Heart right ventricle (tissue), 16 donors: Measurements from ENCODE around the gene TMEM255B. TPM values are rescaled to one million over a fixed set of nuclear protein-coding genes. Genes with fewer than 3 reads are reported as not detected.

Experiments used
- ATAC-seq, 8 donors: fragments of 200-7000 bp; cut with Tn5 transposase; one replicate each; pipeline ENCODE4 v1.9.1; 2020; ENCODE audit warnings: mild to moderate bottlenecking in 8 of 8, moderate library complexity in 8 of 8, moderate number of reproducible peaks in 1 of 8
- DNase-seq, 2 donors: peaks; one replicate each; pipeline ENCODE4 v3.0.0-alpha.2; 2020
- H3K27ac ChIP-seq, 10 donors: fragments of 200-600 bp; sonication (generic) in 2 of 10; one replicate each; pipeline versions ENCODE4 v1.5.0 to v1.8.0; 2020 to 2022; ENCODE audit warnings: mild to moderate bottlenecking in 3 of 10
- H3K27me3 ChIP-seq, 7 donors: fragments of 200-600 bp; one replicate each; pipeline ENCODE4 v1.8.0; 2021 to 2022; ENCODE audit warnings: mild to moderate bottlenecking in 2 of 7
- H3K36me3 ChIP-seq, 9 donors: fragments of 200-600 bp; sonication (generic) in 1 of 9; one replicate each; pipeline versions ENCODE4 v1.5.0 to v1.8.0; 2020 to 2022; ENCODE audit warnings: mild to moderate bottlenecking in 2 of 9
- H3K4me1 ChIP-seq, 9 donors: fragments of 200-600 bp; sonication (generic) in 1 of 9; one replicate each; pipeline versions ENCODE4 v1.5.0 to v1.8.0; 2020 to 2022; ENCODE audit warnings: mild to moderate bottlenecking in 4 of 9
- H3K4me3 ChIP-seq, 10 donors: fragments of 200-600 bp; sonication (generic) in 2 of 10; one replicate each; pipeline versions ENCODE4 v1.5.0 to v1.8.0; 2020 to 2022; ENCODE audit warnings: mild to moderate bottlenecking in 7 of 10, moderate library complexity in 2 of 10
- H3K9me3 ChIP-seq, 11 donors: fragments of 200-600 bp in 10 of 11; sonication (generic) in 2 of 11; one replicate each; pipeline versions ENCODE4 v1.5.0 to v1.8.0; 2013 to 2022; ENCODE audit warnings: mild to moderate bottlenecking in 2 of 11, control low read depth in 1 of 11, moderate library complexity in 1 of 11
- CTCF ChIP-seq, 9 donors: fragments of 200-600 bp; sonication (generic) in 2 of 9; IDR thresholded peaks; one replicate each; pipeline versions ENCODE4 v1.5.0 to v1.8.0; 2021 to 2022; ENCODE audit warnings: antibody characterized with exemption in 9 of 9, mild to moderate bottlenecking in 5 of 9, moderate library complexity in 1 of 9
- WGBS, 2 donors: extraction: QIAGEN DNeasy Blood & Tissue Kit; methylation state at CpG; one replicate each; pipeline ENCODE4 v1.1.7; 2013; ENCODE audit warnings: inconsistent platforms in 1 of 2; 5-methylcytosine and 5-hydroxymethylcytosine counted together
- intact Hi-C, 10 donors: fragments of 100-400 bp; cut with DNase I; formaldehyde crosslinking; loops; one replicate each; pipeline versions ENCODE4 v1.11.1 to v1.14.2; 2022
- long read RNA-seq, 3 donors: library from polyadenylated mRNA; unstranded; transcript quantifications; one replicate each; pipeline ENCODE4 v2.0.0, GENCODE V29; 2020 to 2021
- polyA plus RNA-seq, 2 donors: library from polyadenylated mRNA; stranded (reverse); fragments of 200-250 nt; gene quantifications; one replicate each; pipeline ENCODE4 v1.2.3, GENCODE V29; 2013
- total RNA-seq, 10 donors: library from RNA; stranded (reverse); fragmentation: NEBNext Ultra II Directional in 3 of 10; extraction: Animal tissue kit (Norgen Biotek cat#: 25700) in 3 of 10; gene quantifications; one replicate each; pipeline versions ENCODE4 v1.2.1 to v1.2.4, GENCODE V29; 2021 to 2023
- donor health status: Arrhythmogenic right ventricular cardiomyopathy.
- donor health status: ischemic (EF 13 %, LVEDD 7.1; RV severe dilation, severe dysfunction).
- donor health status: healthy with polysubstance abuse.
- donor health status: DM: no; HTN: yes; CAD: no.
- donor health status: DM: no; HTN: no; CAD: no.
- donor health status: ischemic (EF 25% LVEDD 6.9; RV normal size, moderate dysfunction).
- donor health status: ischemic (EF 25% LVEDD 5.7; RV mildly dilated, moderate dysfunction).
- donor health status: healthy.
- donor health status: DM: yes; HTN: yes; CAD: no.
- donor health status: Ischemic cardiomyopathy.
- donor health status: ischemic (EF 35%, LVEDD 5.7; RV mildly dilated, moderate dysfunction).
- donor health status: nonischemic (EF 11% LVEDD 7.7; RV severe dilation, severe dysfunction).
- donor health status: DM: yes; HTN: yes; CAD: no.
- donor health status: PGD.
- donor health status: ischemic (EF 29% LVEDD 5.4; RV normal size, mild dysfunction).
- donor health status: nonischemic (EF 23%, LVEDD 6.1; RV moderate dilation, normal function).

TMEM255B gene
- 10 to 100 TPM in 2 of 10 donors, 1 to 10 TPM in 8; 2.4 to 11.1 (median 5.5) TPM for total RNA-seq
- polyA plus RNA-seq: 10 to 100 TPM in 1 of 2 donors, 1 to 10 TPM in 1; 8.6 to 12.9 TPM
- long read RNA-seq, donor 1, full-length matches to known transcripts: 2 of 8 reads
- long read RNA-seq, donor 1, partial matches to known transcripts: 0 of 8 reads
- long read RNA-seq, donor 1, other reads (novel, unspliced or antisense): 6 of 8 reads
- long read RNA-seq, donor 2, full-length matches to known transcripts: 2 of 9 reads
- long read RNA-seq, donor 2, partial matches to known transcripts: 1 of 9 reads
- long read RNA-seq, donor 2, other reads (novel, unspliced or antisense): 6 of 9 reads
- long read RNA-seq, donor 3, full-length matches to known transcripts: 1 of 3 reads
- long read RNA-seq, donor 3, partial matches to known transcripts: 0 of 3 reads
- long read RNA-seq, donor 3, other reads (novel, unspliced or antisense): 2 of 3 reads

DNA sequence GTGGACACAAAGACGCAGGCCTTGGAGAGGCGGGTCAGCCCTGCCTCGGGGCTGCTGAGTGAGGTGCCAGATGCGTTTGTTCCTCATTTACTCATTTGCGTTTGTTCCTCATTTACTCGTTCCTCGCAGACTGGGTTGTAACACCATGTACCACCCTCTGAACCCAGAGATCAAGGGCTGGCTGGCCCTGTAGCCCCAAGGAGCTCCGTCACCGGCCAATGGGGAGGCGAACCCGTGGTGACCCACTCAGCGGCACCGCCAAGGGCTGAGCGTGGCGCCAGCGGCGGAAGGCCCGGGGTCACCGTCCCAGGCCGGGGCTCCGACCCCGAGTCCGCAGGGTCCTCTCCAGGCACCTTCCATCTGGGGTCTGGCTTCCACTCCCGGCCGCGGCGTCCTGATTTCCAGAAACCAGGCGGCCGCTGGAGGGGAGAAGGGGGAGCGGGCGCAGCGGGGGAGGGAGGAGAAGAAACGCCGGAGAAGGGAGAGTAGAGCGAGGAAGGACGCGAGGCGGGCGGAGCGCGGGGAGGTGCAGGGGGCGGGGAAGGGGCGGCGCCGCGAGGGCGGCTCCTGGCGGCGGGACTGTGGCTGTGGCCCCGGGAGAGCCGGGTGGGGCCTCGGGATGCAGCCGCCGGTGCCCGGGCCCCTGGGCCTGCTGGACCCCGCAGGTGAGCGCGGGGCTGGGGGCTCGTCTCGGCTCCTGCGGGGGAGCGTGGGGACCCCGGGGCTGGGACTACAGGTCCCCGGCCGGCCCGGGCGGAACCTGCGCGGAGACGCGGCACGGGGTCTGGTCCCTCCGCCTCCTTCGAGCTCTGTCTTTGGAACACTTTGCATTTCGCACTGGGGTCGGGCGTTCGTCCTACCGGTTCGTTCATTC lies at the start of gene TMEM255B:
Gene TMEM255B (plus strand): TSS at position 576 of the 874 bp plus-strand sequence. CDS start 44 bp downstream, at position 620.
- Histone ChIP-seq H3K4me3 (peak within 1 kb of the TSS; percentile 52 to 83 (median 68)), H3K9me3 (no peaks in the 10 kb centered on the region), H3K27me3 (peaks cover 0 to 26% (median 0%) of the 10 kb centered on the region in 7 donors), H3K36me3 (no peaks in the 10 kb centered on the region), H3K27ac (peak within 1 kb of the TSS; percentile 37 to 93 (median 74)), H3K4me1 (peaks cover 0 to 27% (median 12%) of the 10 kb centered on the region in 9 donors)
- ATAC-seq (peak; percentile 95 to 97 (median 97)), DNase-seq (peak; percentile 89 to 90)
- peak; percentile 14 to 75 (median 45) for TF ChIP-seq CTCF (IDR thresholded peaks at IDR 0.05)
- 2% methylated on average over 62 to 80 of the region's 80 CpGs for WGBS, 2 donors
- intact Hi-C loops: loop anchor here in 1 of 10 donors (2.0 kb wide), 1 partner anchor 58 kb away; no protein-coding TSS in a partner anchor

- TF ChIP-seq CTCF (IDR thresholded peaks at IDR 0.05): no peak
- Histone ChIP-seq H3K4me3 (no peak overlapping the region), H3K27ac (peak overlapping the region in 1 of 10 donors; percentile 16), H3K27me3 (no peaks in the 10 kb centered on the region), H3K36me3 (no peaks in the 10 kb centered on the region), H3K9me3 (peaks cover 0 to 4% (median 0%) of the 10 kb centered on the region in 11 donors), H3K4me1 (peaks cover 0 to 22% (median 12%) of the 10 kb centered on the region in 9 donors)
- intact Hi-C loops: no loop called here
- ATAC-seq: no peak
- DNase-seq: no peak
- 42 to 52% methylated on average over 9 of the region's 11 CpGs for WGBS, 2 donors
Observed at GRCh38 chr13:113722921-113723320, 36.1 kb upstream of the TMEM255B start.

GRCh38 chr13:113723410-113724015 lies 35.5 kb upstream of the TMEM255B start:
- TF ChIP-seq CTCF (IDR thresholded peaks at IDR 0.05): no peak
- H3K27ac ChIP-seq: peak overlapping the region in 1 of 10 donors; percentile 16
- DNase-seq (no peak), ATAC-seq (no peak)
- peaks cover 0 to 4% (median 0%) of the 10 kb centered on the region in 11 donors for H3K9me3 ChIP-seq
- no peaks in the 10 kb centered on the region for H3K27me3 ChIP-seq
- intact Hi-C loops: no loop called here
- H3K4me1 ChIP-seq: peaks cover 0 to 22% (median 12%) of the 10 kb centered on the region in 9 donors
- no peak overlapping the region for H3K4me3 ChIP-seq
- H3K36me3 ChIP-seq: no peaks in the 10 kb centered on the region
- 76 to 79% methylated on average over 13 of the region's 13 CpGs for WGBS, 2 donors
